ENCODE data around the gene NFE2L3.
A peak's percentile ranks its signal among the peaks of the same experiment; 100 is the strongest.

The NFE2L3 gene

GRCh38 chr7:26197153-26198115 lies 45.4 kb downstream of the NFE2L3 start:
- peak overlapping the region; percentile 19 for H3K4me3 ChIP-seq (ENCODE audit: low read depth, low read length)
- TF ChIP-seq CTCF (IDR thresholded peaks at IDR 0.05; ENCODE audit: low read depth, low read length, missing control alignments) = no peak
- no peak for DNase-seq (ENCODE audit: low read depth)

- TF ChIP-seq CTCF (IDR thresholded peaks at IDR 0.05; ENCODE audit: low read depth, low read length, missing control alignments) = peak; percentile 50
- H3K4me3 ChIP-seq (ENCODE audit: low read depth, low read length) = peak overlapping the region; percentile 100
- no peak for DNase-seq (ENCODE audit: low read depth)
These were observed 46.3 kb downstream of the NFE2L3 start for GRCh38 chr7:26198133-26198780.

- DNase-seq (ENCODE audit: low read depth) = no peak
These were observed 46.8 kb downstream of the NFE2L3 start for GRCh38 chr7:26198781-26199169.

GRCh38 chr7:26199301-26200037 lies 47.5 kb downstream of the NFE2L3 start:
- no peak for DNase-seq (ENCODE audit: low read depth)
- peak overlapping the region; percentile 100 for H3K4me3 ChIP-seq (ENCODE audit: low read depth, low read length)
- TF ChIP-seq CTCF (IDR thresholded peaks at IDR 0.05; ENCODE audit: low read depth, low read length, missing control alignments) = no peak

More at GRCh38 chr7:26198781-26199169, 46.8 kb downstream of the NFE2L3 start:
- TF ChIP-seq CTCF (IDR thresholded peaks at IDR 0.05; ENCODE audit: low read depth, low read length, missing control alignments) = no peak
- peak overlapping the region; percentile 100 for H3K4me3 ChIP-seq (ENCODE audit: low read depth, low read length)

- TF ChIP-seq CTCF (IDR thresholded peaks at IDR 0.05; ENCODE audit: low read depth, low read length, missing control alignments) = no peak
- DNase-seq (ENCODE audit: low read depth) = no peak
- H3K4me3 ChIP-seq (ENCODE audit: low read depth, low read length) = peak overlapping the region; percentile 100
These were observed 48.0 kb downstream of the NFE2L3 start for GRCh38 chr7:26200038-26200443.

GRCh38 chr7:26200444-26201246 lies 48.6 kb downstream of the NFE2L3 start, which contains the start of gene HNRNPA2B1:
Gene HNRNPA2B1 (minus strand): TSS chr7:26200746. CDS start chr7:26200577, 169 bp downstream.
- no peak for TF ChIP-seq CTCF (IDR thresholded peaks at IDR 0.05; ENCODE audit: low read depth, low read length, missing control alignments)
- peak within 1 kb of the TSS; percentile 100 for H3K4me3 ChIP-seq (ENCODE audit: low read depth, low read length)
- DNase-seq (ENCODE audit: low read depth) = peak; percentile 97
